HG03354 (cell line): ENCODE measurements around the gene TBC1D5.
"Not testable (repeated sequence)": the region's sequence is repeated elsewhere in the genome, so short reads cannot be mapped to it uniquely, and the experiment has no call there.

Source experiments
- ATAC-seq: cut with Tn5 transposase; IDR thresholded peaks from one replicate; pipeline ENCODE4 v1.9.1; 2021; ENCODE audit warnings: mild to moderate bottlenecking; ENCODE audit not compliant: unreplicated experiment, poor library complexity, severe bottlenecking

Gene TBC1D5

DNA sequence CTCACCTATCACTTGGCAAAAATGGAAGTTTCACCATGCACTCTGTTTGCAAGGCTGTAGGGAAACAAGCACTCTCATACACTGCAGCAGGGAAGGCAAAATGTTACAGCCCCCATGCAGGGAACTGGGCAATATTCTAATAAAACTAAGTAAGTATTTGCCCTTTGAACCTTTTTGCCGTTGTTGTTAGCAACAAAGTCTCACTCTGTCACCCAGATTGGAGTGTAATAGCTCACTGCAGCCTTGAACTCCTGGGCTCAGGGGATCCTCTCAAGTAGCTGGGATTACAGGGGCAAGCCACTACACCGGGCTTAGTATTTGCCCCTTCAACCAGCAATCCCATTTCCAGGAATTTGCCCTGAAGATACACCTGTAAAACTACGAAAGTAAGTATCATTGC lies 122.5 kb downstream of the TBC1D5 start:
- ATAC-seq: no peak

DNA sequence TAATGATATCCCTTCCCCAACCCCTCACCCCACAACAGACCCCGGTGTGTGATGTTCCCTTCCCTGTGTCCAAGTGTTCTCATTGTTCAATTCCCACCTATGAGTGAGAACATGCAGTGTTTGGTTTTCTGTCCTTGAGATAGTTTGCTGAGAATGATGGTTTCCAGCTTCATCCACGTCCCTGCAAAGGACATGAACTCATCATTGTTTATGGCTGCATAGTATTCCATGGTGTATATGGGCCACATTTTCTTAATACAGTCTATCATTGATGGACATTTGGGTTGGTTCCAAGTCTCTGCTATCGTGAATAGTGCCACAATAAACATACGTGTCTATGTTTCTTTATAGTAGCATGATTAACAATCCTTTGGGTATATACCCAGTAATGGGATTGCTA lies 129.4 kb downstream of the TBC1D5 start:
- ATAC-seq: not testable (repeated sequence)

DNA sequence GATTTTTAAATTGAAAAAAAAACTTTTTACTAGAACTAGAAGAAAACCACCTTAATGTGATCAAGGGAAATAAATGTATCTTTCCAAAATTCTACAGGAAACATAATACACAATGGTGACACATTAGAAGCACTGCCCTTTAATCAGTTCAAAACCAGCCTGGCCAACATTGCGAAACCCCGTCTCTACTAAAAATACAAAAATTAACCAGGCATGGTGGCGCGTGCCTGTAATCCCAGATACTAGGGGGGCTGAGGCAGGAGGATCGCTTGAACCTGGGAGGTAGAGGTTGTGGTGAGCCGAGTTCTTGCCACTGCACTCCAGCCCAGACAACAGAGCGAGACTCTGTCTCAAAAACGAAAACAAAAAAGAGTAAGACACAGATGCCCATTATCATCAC lies 134.5 kb downstream of the TBC1D5 start:
- no peak for ATAC-seq

DNA sequence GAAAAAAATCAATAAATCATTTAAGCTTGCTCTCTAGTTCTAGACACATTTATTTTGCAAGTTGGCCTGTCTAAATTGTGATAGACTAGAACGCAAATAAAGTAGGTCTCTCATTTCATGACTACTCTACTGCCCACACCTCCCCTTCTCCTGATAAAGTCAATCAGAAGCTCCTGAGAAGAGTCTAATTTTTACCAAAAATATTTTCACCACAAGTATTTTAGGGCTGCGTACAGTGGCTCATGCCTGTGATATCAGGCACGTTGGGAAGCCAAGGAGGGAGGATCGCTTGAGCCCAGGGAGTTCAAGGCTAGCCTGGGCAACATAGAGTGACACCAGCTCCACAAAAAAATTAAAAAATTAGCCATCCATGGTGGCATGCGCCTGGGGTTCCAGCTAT lies 136.5 kb downstream of the TBC1D5 start:
- ATAC-seq: no peak

DNA sequence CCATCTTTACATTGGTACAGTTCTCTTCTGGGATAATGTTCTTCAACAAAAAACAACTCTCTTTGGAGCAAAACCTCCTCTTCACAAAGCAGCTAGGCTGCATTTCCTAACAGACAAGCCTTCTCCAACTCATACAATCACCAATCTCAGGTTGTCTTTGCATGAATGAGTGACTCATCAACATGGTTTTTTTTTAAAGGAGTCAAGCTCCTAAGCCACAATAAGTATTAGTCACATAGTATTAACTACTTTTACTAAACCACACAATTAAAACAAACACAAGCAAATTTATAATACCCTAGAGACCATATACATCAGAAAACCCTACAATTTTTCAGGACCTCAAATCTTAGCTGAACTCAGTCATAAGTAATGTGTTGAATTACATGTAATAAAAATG lies 137.4 kb downstream of the TBC1D5 start:
- ATAC-seq: peak; percentile 74

DNA sequence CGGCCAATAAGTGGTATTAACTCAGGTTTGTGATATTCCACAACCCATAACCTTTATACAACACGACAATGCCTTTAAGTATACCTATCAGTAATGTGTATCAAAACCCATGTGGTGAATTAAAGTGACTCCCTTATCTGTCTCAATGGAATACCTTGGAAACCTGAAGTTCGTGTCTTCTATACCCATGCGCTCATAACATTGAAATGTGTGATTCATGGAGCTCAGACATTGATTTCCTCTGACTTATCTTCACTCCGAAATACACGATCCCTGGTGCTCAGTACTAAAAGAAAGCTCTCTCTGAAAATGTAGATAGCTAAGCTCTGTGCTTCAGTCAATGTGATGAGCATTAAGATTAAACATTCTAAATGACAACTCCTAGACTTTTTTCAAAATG lies 140.3 kb downstream of the TBC1D5 start:
- no peak for ATAC-seq

DNA sequence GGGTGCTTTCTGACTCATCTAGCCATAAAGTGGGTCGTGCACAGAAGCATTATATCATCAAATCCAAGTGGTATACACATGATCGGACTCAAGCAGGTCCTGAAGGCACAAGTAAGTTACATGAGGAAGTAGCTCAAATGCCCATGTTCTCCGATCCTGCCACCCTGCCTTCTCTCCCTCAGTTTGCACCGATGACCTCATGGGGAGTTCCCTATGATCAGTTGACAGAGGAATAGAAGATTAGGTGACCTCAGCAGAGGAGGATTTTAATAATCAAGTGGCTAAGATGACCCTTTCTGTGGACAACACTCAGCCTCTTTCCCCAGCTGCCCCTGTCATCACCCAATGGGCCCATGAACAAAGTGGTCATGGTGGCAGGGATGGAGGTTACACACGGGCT lies 149.5 kb downstream of the TBC1D5 start:
- ATAC-seq: no peak

DNA sequence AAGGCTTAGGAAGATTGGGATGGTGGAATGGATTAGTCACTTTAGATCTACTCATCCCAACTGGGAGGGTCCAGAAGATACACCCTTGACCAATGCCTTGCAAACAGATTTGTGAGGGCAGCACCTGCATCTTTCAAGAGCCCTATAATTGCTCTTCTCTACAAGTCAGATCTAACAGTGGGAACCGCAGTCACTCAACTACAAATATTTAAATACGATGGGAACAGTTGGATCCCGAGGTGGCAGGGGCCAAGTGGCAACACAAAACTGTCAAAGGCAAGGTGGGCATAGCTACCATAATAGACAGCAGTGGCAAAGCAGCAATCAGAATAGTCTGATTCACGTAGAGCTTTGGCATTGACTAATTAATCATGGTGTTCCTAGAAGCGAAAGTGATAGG lies 152.0 kb downstream of the TBC1D5 start:
- no peak for ATAC-seq

DNA sequence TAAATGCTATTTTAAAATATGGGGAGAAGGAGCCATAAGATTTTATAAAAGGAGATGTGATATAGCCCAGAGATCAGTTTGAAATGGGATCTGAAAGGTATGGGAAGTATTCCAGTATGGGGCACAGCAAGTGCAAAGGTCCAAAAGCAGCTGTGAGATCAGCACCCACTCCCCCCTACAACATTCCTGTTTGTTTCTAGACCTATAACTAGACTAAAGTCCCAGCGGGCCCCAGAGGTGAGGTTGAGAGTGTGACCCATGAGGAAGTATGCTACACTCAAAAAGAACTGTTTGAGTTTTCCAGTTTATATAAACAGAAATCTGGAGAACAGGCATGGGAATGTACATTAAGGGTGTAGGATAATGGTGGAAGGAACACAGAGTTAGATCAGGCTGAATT lies 152.5 kb downstream of the TBC1D5 start:
- ATAC-seq: no peak

DNA sequence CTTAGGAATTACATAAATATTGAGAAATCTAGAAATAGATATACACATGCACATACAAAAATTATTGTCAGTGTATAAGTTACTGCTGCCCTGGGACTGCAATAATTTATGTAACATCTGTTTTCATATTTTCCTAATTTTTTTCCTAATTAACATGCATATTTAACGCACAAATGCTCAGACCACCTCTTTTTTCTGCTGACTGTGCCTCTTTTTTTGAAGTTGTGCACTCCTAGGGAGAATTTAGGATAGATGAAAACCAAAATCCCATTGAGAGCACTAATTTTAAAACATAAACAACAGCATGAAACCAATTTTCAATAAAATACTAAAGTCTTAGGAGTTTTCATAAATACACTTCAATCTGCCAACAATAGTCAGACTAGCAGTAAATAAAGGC lies 154.0 kb downstream of the TBC1D5 start:
- no peak for ATAC-seq

DNA sequence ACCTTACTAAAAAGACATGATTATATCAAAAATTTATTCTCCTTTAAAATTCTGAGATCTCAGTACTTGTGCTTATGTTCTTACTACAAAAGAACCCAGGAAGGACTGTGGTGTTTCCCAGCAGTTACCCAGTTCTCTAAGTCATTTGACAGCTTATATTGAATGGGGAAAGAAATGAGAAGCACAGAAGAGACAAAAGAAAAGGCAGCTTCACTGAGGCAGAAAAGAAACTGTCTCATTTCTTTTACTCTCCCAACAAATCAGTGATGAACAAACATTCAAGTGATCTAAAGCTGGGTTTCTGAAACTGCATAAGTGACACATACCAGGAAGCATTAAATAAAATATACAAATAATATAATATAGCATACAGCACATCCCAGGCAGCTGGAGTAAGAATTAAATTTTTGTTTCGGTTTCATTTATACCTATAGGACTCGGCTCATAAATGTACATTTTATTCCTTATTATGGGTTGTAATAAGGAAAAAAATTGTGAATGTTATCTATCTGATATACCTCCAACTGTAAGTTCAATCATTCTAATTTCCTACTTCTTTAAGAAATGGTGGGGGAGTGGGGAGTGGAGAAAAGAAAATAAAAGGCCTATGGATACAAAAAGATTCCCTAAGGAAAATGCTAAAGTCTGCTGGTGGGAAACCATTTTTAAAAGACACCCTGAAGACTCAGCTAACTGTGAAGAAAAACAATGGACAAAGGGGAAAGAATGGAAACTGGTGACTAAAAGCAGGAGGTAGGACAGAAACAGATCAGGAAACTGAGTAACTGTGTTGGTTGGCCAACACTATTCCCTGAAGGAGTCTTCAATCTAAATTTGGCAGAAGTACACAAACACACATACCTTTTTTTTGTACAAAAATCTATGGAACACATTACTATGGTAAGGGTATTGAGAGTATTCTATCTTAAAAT lies 156.8 kb downstream of the TBC1D5 start:
- ATAC-seq: peak; percentile 50

DNA sequence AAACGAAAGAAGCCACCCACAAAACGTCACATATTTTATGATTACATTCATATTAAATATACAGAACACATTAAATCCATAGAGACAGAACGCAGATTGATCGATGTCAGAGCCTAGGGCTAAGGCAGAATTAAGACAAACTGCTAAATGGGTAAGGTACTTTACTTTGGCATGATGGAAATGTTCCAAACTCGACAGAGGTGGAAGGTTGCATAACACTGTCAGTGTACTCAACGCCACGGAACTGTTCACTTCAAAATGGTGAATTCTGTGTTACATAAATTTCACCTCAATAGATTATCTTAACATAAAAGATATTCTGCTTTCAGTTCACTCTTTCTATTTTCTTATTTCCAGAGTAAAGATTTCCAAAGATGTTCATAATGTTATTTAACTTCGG lies 158.4 kb downstream of the TBC1D5 start:
- ATAC-seq: no peak

DNA sequence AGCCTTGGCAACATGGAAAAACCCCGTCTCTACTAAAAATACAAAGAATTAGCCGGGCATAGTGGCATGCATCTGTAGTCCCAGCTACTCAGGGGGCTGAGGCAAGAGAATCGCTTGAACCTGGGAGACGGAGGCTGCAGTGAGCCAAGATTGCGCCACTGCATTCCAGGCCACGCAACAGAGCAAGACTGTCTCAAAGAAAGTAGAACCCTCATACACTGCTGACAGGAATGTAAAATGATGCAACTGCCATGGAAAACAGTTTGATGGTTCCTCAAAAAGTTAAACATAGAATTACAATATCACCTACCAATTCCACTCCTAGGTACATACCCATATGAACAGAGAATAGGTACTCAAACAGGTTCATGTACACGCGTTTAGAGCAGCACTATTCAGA lies 158.9 kb downstream of the TBC1D5 start:
- no peak for ATAC-seq

DNA sequence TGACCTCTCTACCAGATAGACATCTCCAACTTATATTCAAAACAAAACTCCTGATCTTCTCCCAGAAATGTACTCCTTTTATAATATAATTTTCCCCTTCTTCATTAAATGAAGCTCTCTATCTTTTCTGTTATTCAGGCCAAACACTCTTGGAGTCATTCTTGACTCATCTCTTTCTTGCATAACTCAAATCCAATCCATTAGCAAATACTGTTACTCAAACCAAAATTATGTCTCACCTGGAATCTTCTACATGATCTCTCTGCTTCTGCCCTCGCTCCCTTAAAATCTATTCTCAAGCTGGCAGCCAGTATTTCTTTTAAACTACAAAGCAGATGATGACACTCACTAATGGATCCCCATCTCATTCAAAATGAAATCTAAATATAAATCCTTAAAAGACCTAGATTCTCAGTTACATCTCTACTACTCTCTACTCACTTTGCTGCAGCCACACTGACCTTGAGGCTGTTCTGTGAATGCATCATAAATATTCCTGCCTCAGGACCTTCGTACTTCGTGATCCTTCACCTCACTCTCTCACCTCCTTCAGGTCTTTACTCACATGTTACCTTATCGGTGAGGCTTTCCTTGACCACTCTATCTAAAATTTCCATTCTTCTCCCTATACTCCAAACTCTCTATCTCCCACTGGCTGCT lies 160.9 kb downstream of the TBC1D5 start:
- ATAC-seq: no peak

DNA sequence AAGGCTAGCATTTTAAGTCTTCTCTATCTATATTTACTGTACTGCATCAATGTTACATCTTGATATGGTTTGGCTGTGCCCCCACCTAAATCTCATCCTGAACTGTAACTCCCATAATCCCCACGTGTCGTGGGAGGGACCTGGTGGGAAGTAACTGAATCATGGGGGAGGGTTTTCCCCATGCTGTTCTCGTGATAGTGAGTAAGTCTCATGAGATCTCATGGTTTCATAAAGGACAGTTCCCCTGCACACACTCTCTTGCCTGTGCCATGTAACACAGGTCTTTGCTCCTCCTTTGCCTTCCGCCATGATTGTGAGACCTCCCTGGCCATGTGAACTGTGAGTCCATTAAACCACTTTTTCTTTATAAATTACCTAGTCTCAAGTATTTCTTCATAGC lies 161.5 kb downstream of the TBC1D5 start:
- ATAC-seq: no peak

DNA sequence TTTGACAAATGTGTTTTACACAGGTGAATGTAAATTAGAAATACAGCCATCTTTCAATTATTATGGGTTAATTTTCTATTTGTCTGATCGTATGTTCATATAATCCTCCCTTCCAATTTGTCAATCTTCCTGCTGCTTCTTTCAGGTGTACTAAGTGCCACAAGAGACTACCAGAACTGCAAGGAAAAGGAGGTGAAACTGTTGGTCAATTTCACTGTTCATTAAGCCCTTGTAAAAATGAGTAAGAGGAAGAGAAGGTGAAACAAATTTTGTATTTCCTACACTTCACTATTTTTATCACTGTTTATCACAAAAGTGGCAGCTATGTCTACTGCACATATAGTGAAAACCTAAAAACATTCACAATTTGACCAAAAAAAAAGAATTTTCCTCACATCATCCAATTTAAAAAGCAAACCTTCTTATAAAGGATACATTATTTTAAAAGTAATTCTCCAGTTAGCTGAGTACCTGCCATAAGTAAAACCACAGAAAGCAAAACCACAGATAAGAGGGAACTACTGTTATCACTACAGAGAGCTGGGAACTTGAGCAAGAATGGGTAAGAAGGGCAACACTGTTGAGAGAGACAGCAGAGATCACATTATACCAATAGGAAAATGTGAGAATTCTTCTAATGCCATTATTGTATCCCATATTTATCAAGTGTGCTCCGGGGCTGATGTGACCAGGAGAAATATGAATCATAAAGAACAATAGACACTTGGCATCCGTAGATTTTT lies 163.0 kb downstream of the TBC1D5 start:
- peak; percentile 99 for ATAC-seq

DNA sequence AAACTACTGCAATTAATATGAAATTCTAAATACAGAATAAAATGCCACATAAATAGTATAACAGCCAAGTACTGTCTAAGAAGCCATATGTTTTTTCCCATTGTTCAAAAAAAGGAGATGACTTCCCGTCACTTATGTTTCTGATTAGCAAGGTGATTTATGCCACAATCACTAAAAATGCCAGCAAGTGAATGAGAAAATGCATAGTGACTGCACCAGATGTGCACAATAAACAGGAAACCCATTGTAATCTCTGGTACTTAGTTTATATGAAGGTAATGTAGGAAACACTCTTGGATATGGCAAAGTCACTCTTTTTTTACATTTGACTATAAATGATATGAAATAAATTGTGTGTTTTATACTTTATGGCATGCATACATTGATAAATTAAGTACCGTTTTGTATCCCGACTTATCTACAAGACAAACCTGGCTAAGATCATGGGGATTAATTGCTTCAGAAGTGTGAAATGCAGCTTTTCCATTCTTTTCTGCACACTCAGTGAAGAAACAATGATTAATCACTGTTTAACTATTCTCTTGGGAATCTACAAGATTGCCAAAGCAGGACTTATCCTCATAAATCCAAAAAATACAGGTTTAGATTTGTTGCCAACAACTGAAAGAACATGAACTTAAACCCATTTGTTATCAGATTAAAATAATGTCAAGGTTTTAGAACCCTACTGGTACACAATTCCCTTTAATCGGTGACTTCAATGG lies 164.5 kb downstream of the TBC1D5 start:
- ATAC-seq: no peak

DNA sequence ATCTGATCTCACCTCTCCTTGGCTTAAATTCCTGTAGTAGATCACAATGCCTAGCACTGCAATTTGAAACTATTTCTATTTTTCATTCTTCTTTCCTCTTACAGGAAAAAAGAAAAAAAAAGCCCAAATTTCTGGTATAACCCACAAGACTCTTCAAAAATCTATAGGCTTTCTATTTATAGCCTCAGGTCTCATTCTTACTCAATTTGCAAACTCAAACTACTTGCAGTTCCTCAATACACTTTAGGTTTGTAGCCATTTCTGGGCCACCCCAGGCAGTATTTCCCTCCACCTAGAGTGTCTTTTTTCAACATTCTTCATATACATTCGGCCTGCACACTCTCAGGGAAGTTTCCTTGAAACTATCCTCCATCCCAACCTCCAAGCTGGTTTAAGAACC lies 169.0 kb downstream of the TBC1D5 start:
- ATAC-seq: peak; percentile 96

DNA sequence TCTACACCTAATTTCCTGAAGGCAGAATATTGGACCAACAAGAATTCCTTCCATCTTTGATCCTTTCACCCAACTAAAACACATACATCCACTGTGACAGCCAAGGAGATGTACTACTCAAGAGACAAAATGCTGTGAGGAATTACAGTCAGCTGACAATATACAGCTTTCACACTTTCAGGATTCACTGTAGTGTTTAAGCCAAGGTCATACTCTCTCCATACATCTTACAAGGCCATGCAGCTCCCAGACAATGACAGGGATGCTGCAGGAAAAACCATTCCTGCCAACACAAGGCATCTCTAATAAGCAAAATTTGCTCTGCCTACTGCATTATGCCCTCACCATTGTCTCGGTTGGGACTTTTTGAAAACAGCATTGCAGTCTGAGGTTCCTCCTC lies 170.7 kb downstream of the TBC1D5 start:
- ATAC-seq: no peak

DNA sequence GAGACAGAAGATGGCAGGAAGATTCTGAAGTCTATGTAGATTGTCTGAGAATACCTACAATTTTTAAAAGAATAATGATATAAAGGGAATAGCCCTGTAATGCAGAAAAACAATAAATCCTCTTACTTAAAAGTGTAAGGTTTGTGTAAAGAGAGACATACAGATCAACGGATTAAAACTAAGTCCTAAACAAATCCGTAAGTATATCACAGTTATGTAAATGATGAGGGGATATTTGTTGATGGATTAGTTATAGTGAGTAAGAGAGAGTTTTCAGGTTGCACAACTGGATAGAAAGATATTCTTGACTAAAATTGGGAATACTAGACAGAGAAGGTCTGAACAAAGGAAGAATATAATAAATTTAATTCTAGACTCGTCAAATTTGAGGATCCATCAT lies 179.6 kb downstream of the TBC1D5 start:
- ATAC-seq: no peak
